Myocyte (in vitro differentiated cells): Measurements from ENCODE around the gene SIGLECL1. TPM values are rescaled to one million over a fixed set of nuclear protein-coding genes. Genes with fewer than 3 reads are reported as not detected.

Experiments used
- DNase-seq: peaks from one replicate; pipeline ENCODE4 v3.0.0-alpha.2; 2012; ENCODE audit warnings: low read depth
- microRNA-seq: library from miRNA; unstranded; fragments of <30 nt; microRNA quantifications from one replicate; pipeline ENCODE4, GENCODE V29; 2016
- total RNA-seq: library from RNA; depleted of rRNA; stranded (reverse); fragments of >200 nt; gene quantifications from 2 replicates; pipeline ENCODE4 v1.2.3, GENCODE V29; 2014

SIGLECL1 gene
- total RNA-seq, 1 donor from 2014 or later = not detected

DNA sequence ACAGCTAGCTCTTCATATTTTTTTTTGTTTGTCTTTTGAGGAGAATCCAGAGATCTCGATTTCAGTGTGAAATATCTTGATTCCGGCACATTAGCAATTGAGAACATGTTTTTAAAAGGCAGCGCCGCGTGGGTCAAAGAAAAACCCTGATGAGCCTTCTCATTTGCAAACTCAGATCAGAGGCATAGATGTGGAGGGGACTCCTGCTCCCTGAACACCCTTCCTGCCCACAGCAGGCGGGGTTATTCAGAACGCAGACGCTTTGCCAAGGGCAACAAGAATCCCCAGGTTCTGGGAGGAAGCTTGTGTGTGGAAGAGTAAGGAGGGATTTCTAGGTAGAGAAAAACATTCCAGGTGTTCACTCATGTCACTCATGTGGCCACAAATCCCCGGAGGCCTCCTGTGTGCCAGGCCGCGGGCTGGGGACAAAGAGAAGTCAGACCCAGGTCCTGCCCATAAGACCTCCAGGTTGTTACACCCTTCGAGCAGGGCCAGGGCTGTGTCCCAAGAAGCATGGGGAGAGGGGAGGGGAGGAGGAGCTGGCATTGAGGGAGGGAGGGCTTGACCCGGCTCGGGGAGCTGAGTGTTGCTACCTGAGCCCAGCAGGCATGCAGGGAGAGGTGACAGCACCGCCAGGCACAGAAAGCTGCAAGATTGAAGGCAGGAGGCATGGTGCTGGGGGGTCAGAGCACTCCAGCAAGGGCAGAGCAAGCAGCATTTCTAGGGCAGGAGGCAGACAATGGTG, 44.7 kb downstream of the SIGLECL1 start:
- no peak for DNase-seq

DNA sequence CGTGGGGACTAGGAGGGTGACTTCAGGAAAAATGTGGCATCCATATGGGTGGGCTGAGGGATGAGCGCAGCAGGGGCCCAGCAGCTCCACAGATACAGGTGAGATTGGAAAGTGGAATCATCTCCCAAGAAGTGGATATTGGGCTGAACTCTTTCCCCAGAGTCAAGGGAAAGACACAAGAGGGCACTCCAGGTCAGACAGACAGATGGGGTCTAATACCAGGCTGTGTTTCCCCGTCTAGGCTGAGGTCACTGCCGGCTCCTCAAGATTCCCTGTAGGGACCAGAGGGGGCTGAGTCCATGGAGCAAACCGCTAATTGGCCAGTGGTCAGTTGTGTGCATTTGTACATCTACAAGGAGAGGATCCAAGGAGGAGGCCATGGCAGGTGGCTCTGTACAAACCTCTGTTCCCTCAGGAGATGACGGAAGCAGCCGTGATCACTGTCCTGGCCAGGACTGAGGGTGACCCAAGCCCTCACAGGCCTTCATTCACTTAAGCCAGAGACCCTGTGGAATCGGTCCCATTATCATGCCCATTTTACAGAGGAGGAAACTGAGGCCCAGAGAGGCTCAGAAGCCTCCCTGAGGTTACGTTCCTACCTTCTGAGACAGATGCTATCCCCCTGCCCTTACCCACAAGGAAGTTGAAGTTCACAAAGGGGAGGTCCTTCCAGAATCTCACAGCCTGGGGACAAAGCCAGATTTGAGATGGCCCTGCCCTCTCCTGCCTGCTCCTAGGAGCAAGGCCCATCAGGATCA, 45.6 kb downstream of the SIGLECL1 start:
- DNase-seq = no peak

- no peak for DNase-seq
Measured at GRCh38 chr19:51297406-51297805, 46.5 kb downstream of the SIGLECL1 start.

DNA sequence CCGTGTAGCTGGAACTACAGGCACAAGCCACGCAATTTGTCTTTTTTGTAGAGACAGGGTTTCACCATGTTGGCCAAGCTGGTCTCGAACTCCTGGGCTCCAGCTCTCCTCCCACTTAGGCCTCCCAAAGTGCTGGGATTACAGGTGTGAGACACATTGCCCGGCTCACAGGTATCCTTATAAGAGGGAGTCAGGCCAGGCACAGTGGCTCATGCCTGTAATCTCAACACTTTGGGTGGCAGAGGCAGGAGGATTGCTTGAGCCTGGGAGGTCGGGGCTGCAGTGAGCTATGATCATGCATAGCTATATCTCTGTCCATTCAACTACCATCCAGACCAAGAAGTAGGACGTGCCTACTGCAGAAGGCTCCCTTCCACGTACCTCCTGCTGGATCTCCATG, 50.4 kb downstream of the SIGLECL1 start:
- no peak for DNase-seq

GRCh38 chr19:51305479-51305878, 54.6 kb downstream of the SIGLECL1 start:
- no peak for DNase-seq

DNA sequence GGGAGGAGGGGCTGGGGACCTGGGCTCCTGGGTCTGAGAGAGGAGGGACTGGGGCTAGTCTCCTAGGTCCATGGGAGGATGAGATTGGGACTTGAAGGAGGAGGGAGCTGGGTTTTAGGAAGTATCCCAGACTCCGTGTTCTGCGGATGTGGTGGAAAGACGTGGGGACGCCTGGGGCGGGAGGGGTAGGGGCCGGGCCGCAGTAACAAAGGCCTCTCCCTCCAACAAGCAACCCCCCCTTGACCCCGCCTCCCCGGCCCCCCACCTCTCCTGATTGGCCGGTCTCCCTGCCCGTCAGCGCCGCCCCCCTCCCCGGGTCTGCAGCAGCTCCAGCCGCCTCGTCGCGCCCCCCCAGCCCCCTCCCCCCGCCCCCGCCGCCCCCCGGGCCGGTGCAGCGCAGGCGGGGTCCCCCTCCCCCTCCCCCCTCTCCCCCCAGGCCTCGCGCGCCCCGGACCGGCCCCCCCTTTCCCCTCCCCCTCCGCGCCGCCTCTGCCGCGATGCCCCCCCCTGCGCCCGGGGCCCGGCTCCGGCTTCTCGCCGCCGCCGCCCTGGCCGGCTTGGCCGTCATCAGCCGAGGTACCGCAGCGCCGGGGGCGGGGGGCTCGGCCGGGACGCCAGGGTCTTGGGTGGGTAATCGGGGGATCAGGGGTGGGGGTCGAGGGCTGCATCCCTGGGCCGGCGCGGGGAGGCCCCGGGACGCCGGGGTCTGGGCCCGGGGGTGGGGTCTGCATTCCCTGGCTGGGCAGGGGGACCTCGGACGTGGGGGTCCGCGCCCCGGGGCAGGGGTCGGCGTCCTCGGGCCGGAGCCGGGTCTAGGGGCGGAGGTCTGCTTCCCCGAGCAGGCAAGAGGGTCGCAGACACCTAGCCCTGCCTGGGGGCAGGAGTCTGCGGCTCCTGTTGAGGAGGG, 60.7 kb downstream of the SIGLECL1 start, which contains the start of gene IGLON5:
Gene IGLON5, plus strand, starts transcription at position 294 of the 907 bp plus-strand sequence. Its CDS starts 204 bp downstream, at position 498.
- DNase-seq = no peak

GRCh38 chr19:51316688-51317087, 65.8 kb downstream of the SIGLECL1 start:
- no peak for DNase-seq

DNA sequence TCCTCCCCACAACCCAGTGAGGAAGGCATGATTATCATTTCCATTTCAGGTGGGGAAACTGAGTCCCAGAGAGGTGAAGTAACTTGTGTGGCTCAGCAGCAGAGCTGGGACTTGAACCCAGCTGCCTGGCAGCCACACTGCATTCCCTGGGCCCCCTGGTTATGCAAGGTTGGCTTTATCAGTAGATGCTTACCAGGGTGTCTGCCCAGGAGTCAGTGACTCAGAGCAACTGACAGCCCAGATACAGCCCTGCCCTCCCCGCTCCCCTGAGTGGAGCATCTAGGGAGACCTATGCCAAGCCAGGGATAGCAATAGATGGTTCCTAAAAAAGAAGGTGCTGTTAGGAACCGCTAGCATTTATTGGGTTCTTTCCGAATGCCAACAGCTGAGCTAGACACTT, 66.5 kb downstream of the SIGLECL1 start:
- no peak for DNase-seq

DNA sequence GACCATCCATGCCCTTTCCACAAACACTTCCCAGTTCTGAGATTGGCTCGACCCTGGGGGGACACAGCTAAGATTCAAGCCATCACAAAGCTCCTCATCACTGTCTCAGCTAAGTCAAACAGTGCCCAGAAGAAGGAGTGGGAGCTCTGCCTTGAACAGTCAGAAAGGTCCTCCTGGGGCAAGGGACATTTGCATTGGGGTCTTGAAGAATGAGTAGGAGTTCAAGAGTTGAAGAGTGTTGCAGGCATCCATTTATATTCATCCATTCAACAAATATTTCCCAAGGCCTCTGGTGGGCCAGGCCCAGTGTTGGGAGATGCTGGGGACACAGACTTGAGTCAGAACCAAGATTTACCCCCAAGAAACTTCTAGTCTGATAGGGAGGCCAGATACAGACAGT, 67.1 kb downstream of the SIGLECL1 start:
- no peak for DNase-seq

Small RNA genes within 50 kb of the gene (microRNA-seq; reads per million reads assigned to microRNA genes)
- not detected for gene MIR8074

Other genes starting within 250 kb of the SIGLECL1 start
- not detected in 2 replicates for gene KLK8, start 249.5 kb upstream of the SIGLECL1 start, total RNA-seq
- gene KLK10, start 231.4 kb upstream of the SIGLECL1 start, total RNA-seq = not detected in 2 replicates
- gene KLK11, start 224.5 kb upstream of the SIGLECL1 start, total RNA-seq = not detected in 2 replicates
- not detected in 2 replicates for gene KLK12, start 216.1 kb upstream of the SIGLECL1 start, total RNA-seq
- not detected in 2 replicates for gene KLK13, start 186.0 kb upstream of the SIGLECL1 start, total RNA-seq
- gene KLK14, start 168.2 kb upstream of the SIGLECL1 start, total RNA-seq = not detected in 2 replicates
- 16.2 and 17.8 TPM in 2 replicates for gene CTU1, start 142.7 kb upstream of the SIGLECL1 start, total RNA-seq
- gene SIGLEC9, start 126.2 kb upstream of the SIGLECL1 start, total RNA-seq = not detected in 2 replicates
- gene SIGLEC7, start 108.8 kb upstream of the SIGLECL1 start, total RNA-seq = not detected in 2 replicates
- gene CD33, start 26.0 kb upstream of the SIGLECL1 start, total RNA-seq = 0.21 TPM in 1 of 2 replicates, not detected in the other
- not detected in 2 replicates for gene IGLON5, start 60.6 kb downstream of the SIGLECL1 start, total RNA-seq
- 1.6 and 1.8 TPM in 2 replicates for gene VSIG10L, start 91.1 kb downstream of the SIGLECL1 start, total RNA-seq
- gene ETFB, start 115.3 kb downstream of the SIGLECL1 start, total RNA-seq = 73.4 and 76.2 TPM in 2 replicates
- not detected in 2 replicates for gene CLDND2, start 117.9 kb downstream of the SIGLECL1 start, total RNA-seq
- gene NKG7, start 121.6 kb downstream of the SIGLECL1 start, total RNA-seq = not detected in 2 replicates
- gene LIM2, start 136.9 kb downstream of the SIGLECL1 start, total RNA-seq = not detected in 2 replicates
- gene C19orf84, start 139.5 kb downstream of the SIGLECL1 start, total RNA-seq = not detected in 2 replicates
- not detected in 2 replicates for gene SIGLEC10, start 166.6 kb downstream of the SIGLECL1 start, total RNA-seq
- not detected in 2 replicates for gene SIGLEC8, start 207.4 kb downstream of the SIGLECL1 start, total RNA-seq
- not detected in 2 replicates for gene CEACAM18, start 227.5 kb downstream of the SIGLECL1 start, total RNA-seq